H1 (cell line): ENCODE results near the gene CD200. TPM values are rescaled to one million over a fixed set of nuclear protein-coding genes. Genes with fewer than 3 reads are reported as not detected.
A peak's percentile ranks its signal among the peaks of the same experiment; 100 is the strongest.

ENCODE experiments used
- CTCF ChIA-PET: fragments of 300-600 bp; sonication (Branson Sonifier 250); formaldehyde crosslinking; loops from one replicate; lab custom pipeline; 2021; ENCODE audit not compliant: partially characterized antibody; lab: Charles Lee
- POLR2A ChIA-PET: fragments of 300-600 bp; sonication (Branson Sonifier 250); formaldehyde crosslinking; loops from one replicate; lab custom pipeline; 2021; ENCODE audit warnings: inconsistent platforms; ENCODE audit not compliant: partially characterized antibody; lab: Charles Lee
- DNase-seq, 2 experiments: peaks; one replicate each; pipeline versions ENCODE4 v3.0.0 to v3.0.0-alpha.2; 2010 to 2022; ENCODE audit warnings: low spot score in 2 of 2, low read depth in 1 of 2, mixed read lengths in 1 of 2
- FAIRE-seq: peaks from 2 replicates; lab custom pipeline; 2011; peaks lifted over from hg19 to GRCh38; lab: Jason Lieb, UNC
- H2AFZ ChIP-seq: 2 replicates; pipeline ENCODE4 v1.8.1; 2012; ENCODE audit warnings: low read length, inconsistent platforms
- H2AK5ac ChIP-seq: 2 replicates; pipeline ENCODE4 v1.6.1; 2013; ENCODE audit warnings: low read depth, low read length
- H2BK120ac ChIP-seq: replicated peaks from 2 replicates; pipeline ENCODE3; 2013; ENCODE audit warnings: low read depth, low read length, inconsistent platforms
- H2BK12ac ChIP-seq: 2 replicates; pipeline ENCODE4 v1.6.1; 2013; ENCODE audit warnings: low read depth, low read length
- H2BK15ac ChIP-seq: 2 replicates; pipeline ENCODE4 v1.6.1; 2013; ENCODE audit warnings: low read length
- H2BK20ac ChIP-seq: 2 replicates; pipeline ENCODE4 v1.6.1; 2013; ENCODE audit warnings: low read length
- H2BK5ac ChIP-seq: 2 replicates; pipeline ENCODE4 v1.6.1; 2013; ENCODE audit warnings: low read depth, low read length
- H3K14ac ChIP-seq: 2 replicates; pipeline ENCODE4 v1.6.1; 2013; ENCODE audit warnings: inconsistent platforms; ENCODE audit not compliant: insufficient read length
- H3K18ac ChIP-seq: 2 replicates; pipeline ENCODE4 v1.6.1; 2013; ENCODE audit warnings: low read length; ENCODE audit errors: extremely low read depth
- H3K23ac ChIP-seq: 2 replicates; pipeline ENCODE4 v1.6.1; 2013; ENCODE audit warnings: inconsistent platforms; ENCODE audit not compliant: insufficient read length
- H3K23me2 ChIP-seq: 2 replicates; pipeline ENCODE4 v1.6.1; 2013; ENCODE audit warnings: low read depth, low read length
- H3K27ac ChIP-seq: 2 replicates; pipeline ENCODE4 v1.6.1; 2011; ENCODE audit warnings: low read depth, low read length, inconsistent platforms
- H3K27me3 ChIP-seq, 4 experiments: replicated peaks in 1 of 4; 1 replicate in 1 of 4; 2 replicates in 3 of 4; pipeline versions ENCODE4 v1.6.1 to v1.8.1; 2011 to 2013; ENCODE audit warnings: low read length in 3 of 4, mild to moderate bottlenecking in 3 of 4, inconsistent platforms in 2 of 4, mixed read lengths in 2 of 4, moderate library complexity in 1 of 4; ENCODE audit not compliant: control insufficient read depth in 3 of 4, insufficient read depth in 3 of 4; ENCODE audit errors: extremely low read depth in 1 of 4
- H3K36me3 ChIP-seq, 4 experiments: 2 replicates each; pipeline versions ENCODE4 v1.6.1 to v1.8.1; 2011 to 2013; ENCODE audit warnings: mild to moderate bottlenecking in 4 of 4, low read length in 3 of 4, moderate library complexity in 2 of 4, control low read depth in 1 of 4, inconsistent platforms in 1 of 4; ENCODE audit not compliant: insufficient read depth in 4 of 4, control insufficient read depth in 2 of 4
- H3K4ac ChIP-seq: replicated peaks from 2 replicates; pipeline ENCODE3; 2013; ENCODE audit warnings: low read length, low read depth, mixed read lengths, inconsistent platforms; ENCODE audit not compliant: insufficient read length
- H3K4me1 ChIP-seq, 4 experiments: replicated peaks in 1 of 4; 1 replicate in 1 of 4; 2 replicates in 3 of 4; pipeline versions ENCODE4 v1.6.1 to v1.8.1; 2011 to 2013; ENCODE audit warnings: low read length in 3 of 4, inconsistent platforms in 2 of 4, mixed read lengths in 1 of 4; ENCODE audit not compliant: insufficient read depth in 4 of 4, control insufficient read depth in 3 of 4
- H3K4me2 ChIP-seq, 2 experiments: 2 replicates each; pipeline versions ENCODE4 v1.6.1 to v1.8.1; 2011 to 2013; ENCODE audit warnings: low read depth in 2 of 2, low read length in 2 of 2, control low read depth in 1 of 2, inconsistent platforms in 1 of 2, mild to moderate bottlenecking in 1 of 2; ENCODE audit not compliant: insufficient read depth in 1 of 2
- H3K4me3 ChIP-seq, 4 experiments: fragments of 200-600, 300-600 bp in 1 of 4; sonication (generic), shearing (Covaris generic), sonication (Bioruptor Twin) in 1 of 4; 2 replicates each; pipeline versions ENCODE4 v1.5.1 to v1.8.1; 2011 to 2016; ENCODE audit warnings: low read length in 4 of 4, low read depth in 3 of 4, control low read depth in 2 of 4, inconsistent platforms in 2 of 4, mild to moderate bottlenecking in 2 of 4, mixed read lengths in 1 of 4, moderate library complexity in 1 of 4; ENCODE audit not compliant: insufficient read depth in 2 of 4; ENCODE audit errors: extremely low read depth in 1 of 4
- H3K56ac ChIP-seq: replicated peaks from 2 replicates; pipeline ENCODE3; 2013; ENCODE audit warnings: low read depth, mild to moderate bottlenecking, mixed read lengths, low read length, inconsistent platforms; ENCODE audit not compliant: insufficient read length
- H3K79me1 ChIP-seq: 2 replicates; pipeline ENCODE4 v1.6.1; 2013; ENCODE audit warnings: low read depth, low read length, control low read depth
- H3K79me2 ChIP-seq, 2 experiments: 2 replicates each; pipeline versions ENCODE4 v1.6.1 to v1.8.1; 2012 to 2013; ENCODE audit warnings: low read length in 2 of 2, mild to moderate bottlenecking in 2 of 2, inconsistent platforms in 1 of 2; ENCODE audit not compliant: insufficient read depth in 2 of 2, control insufficient read depth in 1 of 2
- H3K9ac ChIP-seq, 4 experiments: replicated peaks in 1 of 4; 1 replicate in 1 of 4; 2 replicates in 3 of 4; pipeline versions ENCODE4 v1.6.1 to v1.8.1; 2011 to 2013; ENCODE audit warnings: low read depth in 3 of 4, low read length in 3 of 4, control low read depth in 2 of 4, mild to moderate bottlenecking in 2 of 4, moderate library complexity in 2 of 4, inconsistent platforms in 1 of 4; ENCODE audit errors: extremely low read depth in 1 of 4
- H3K9me3 ChIP-seq, 2 experiments: 2 replicates each; pipeline versions ENCODE4 v1.6.1 to v1.8.1; 2012 to 2013; ENCODE audit warnings: mild to moderate bottlenecking in 2 of 2, moderate library complexity in 2 of 2, control low read depth in 1 of 2, inconsistent platforms in 1 of 2, low read depth in 1 of 2, low read length in 1 of 2, mixed read lengths in 1 of 2; ENCODE audit not compliant: insufficient read depth in 2 of 2
- H4K20me1 ChIP-seq, 2 experiments: replicated peaks in 1 of 2; 2 replicates each; pipeline versions ENCODE3 to v1.8.1; 2011 to 2013; ENCODE audit warnings: inconsistent platforms in 2 of 2, low read length in 2 of 2, mild to moderate bottlenecking in 1 of 2; ENCODE audit not compliant: insufficient read depth in 2 of 2, control insufficient read depth in 1 of 2
- H4K5ac ChIP-seq: 2 replicates; pipeline ENCODE4 v1.6.1; 2013; ENCODE audit warnings: low read length, low read depth, mixed read lengths, inconsistent platforms; ENCODE audit not compliant: insufficient read length
- H4K8ac ChIP-seq: 2 replicates; pipeline ENCODE4 v1.8.0; 2013; ENCODE audit warnings: mild to moderate bottlenecking, moderate library complexity, low read length, inconsistent platforms; ENCODE audit not compliant: insufficient read depth; ENCODE audit errors: extremely low read depth
- H4K91ac ChIP-seq: replicated peaks from 2 replicates; pipeline ENCODE3; 2013; ENCODE audit warnings: low read length, mixed read lengths, inconsistent platforms; ENCODE audit not compliant: insufficient read length
- ASH2L ChIP-seq: fragments of 200-600, 300-600 bp; sonication (generic); IDR thresholded peaks from one replicate; pipeline ENCODE4 v1.7.1; 2017; ENCODE audit warnings: low read length
- CEBPB ChIP-seq: IDR thresholded peaks from 2 replicates; pipeline ENCODE4 v1.6.1; 2012; ENCODE audit warnings: low read depth, low read length
- EP300 ChIP-seq, 2 experiments: IDR thresholded peaks; 1 replicate in 1 of 2; 2 replicates in 1 of 2; pipeline ENCODE4 v1.6.1; 2011 to 2012; ENCODE audit warnings: low read depth in 2 of 2, low read length in 2 of 2, mild to moderate bottlenecking in 2 of 2, borderline replicate concordance in 1 of 2, inconsistent platforms in 1 of 2, moderate library complexity in 1 of 2
- JUN ChIP-seq: IDR thresholded peaks from 2 replicates; pipeline ENCODE4 v1.6.1; 2011; ENCODE audit warnings: low read depth, mild to moderate bottlenecking, improper control_type of control experiment, low read length
- KDM5A ChIP-seq: fragments of 200-600 bp; IDR thresholded peaks from 2 replicates; pipeline ENCODE4 v1.7.1; 2012; ENCODE audit warnings: mild to moderate bottlenecking, low read length, inconsistent platforms, mixed read lengths
- POLR2AphosphoS5 ChIP-seq: IDR thresholded peaks from 2 replicates; pipeline ENCODE4 v1.6.1; 2011; ENCODE audit warnings: low read depth, low read length
- RXRA ChIP-seq: IDR thresholded peaks from 2 replicates; pipeline ENCODE4 v1.6.1; 2011; ENCODE audit warnings: low read depth, mild to moderate bottlenecking, low read length, moderate library complexity; ENCODE audit not compliant: insufficient read depth
- WGBS, 2 experiments: shearing (Covaris generic) in 1 of 2; methylation state at CpG; one replicate each; pipeline versions ENCODE4 v1.1.6 to v1.1.7; 2013 to 2015; ENCODE audit warnings: low lambda C conversion rate in 2 of 2, mixed read lengths in 2 of 2, inconsistent platforms in 1 of 2, low coverage in 1 of 2, missing lambda C conversion rate in 1 of 2; ENCODE audit not compliant: insufficient replicate concordance in 2 of 2, insufficient coverage in 1 of 2, insufficient read length in 1 of 2; ENCODE audit errors: extremely low coverage in 1 of 2, missing lambda C conversion rate in 1 of 2; 5-methylcytosine and 5-hydroxymethylcytosine counted together
- polyA plus RNA-seq, 7 experiments: library from polyadenylated mRNA; depleted of rRNA in 3 of 7; stranded (reverse) in 5 of 7; unstranded in 2 of 7; fragments of >200 nt in 5 of 7; fragments of 200-250 nt in 2 of 7; gene quantifications; 1 replicate in 5 of 7; 2 replicates in 1 of 7; 4 replicates in 1 of 7; pipeline versions ENCODE4 v1.2.1 to v1.2.3, GENCODE V29; 2011 to 2013; ENCODE audit warnings: missing spikeins in 2 of 7, mixed read lengths in 2 of 7
- total RNA-seq: library from RNA; stranded (reverse); fragmentation: NEBNext Ultra II Directional; extraction: Animal tissue kit (Norgen Biotek cat#: 25700); gene quantifications from 2 replicates; pipeline ENCODE4 v1.2.1, GENCODE V29; 2021

Gene CD200
- total and polyA plus RNA-seq, 2 of the 8 experiments (the other 6 are each of a cell fraction or from before 2014, with no cell fraction given), result 45.8 to 50.2 TPM

- Histone ChIP-seq H2BK120ac (peak overlapping the region; percentile 34), H4K5ac (peak overlapping the region; percentile 21), H3K4me2 (peak overlapping the region in 1 of 2 experiments; percentile 15; a peak in 1 of 4 replicates), H3K23me2 (0 out of 2 replicates have a peak, but pooled peaks cover 2% of the 10 kb centered on the region), H4K91ac (peak overlapping the region; percentile 25), H3K4ac (peak overlapping the region; percentile 70), H2AK5ac (peak overlapping the region; percentile 85; the same call in 1 of the 2 replicates), H2AFZ (no peak overlapping the region), H4K20me1 (no peaks in the 10 kb centered on the region)
- TF ChIP-seq RXRA, result no peak
- peak; percentile 73 for TF ChIP-seq POLR2AphosphoS5
- no peak for TF ChIP-seq JUN
- TF ChIP-seq CEBPB, result no peak
- no peak for TF ChIP-seq KDM5A
- no peak for TF ChIP-seq ASH2L
- TF ChIP-seq EP300 (IDR thresholded peaks at IDR 0.05; ENCODE audit: borderline replicate concordance in 1 of 2, low read depth in 2 of 2, low read length in 2 of 2), result no peak
- TF ChIP-seq, all 59 proteins: peak for 1
- Histone ChIP-seq H3K36me3 (peaks cover 7 to 37% (median 20%) of the 10 kb centered on the region in 4 experiments; a peak in 7 of 8 replicates), H3K18ac (peak overlapping the region; percentile 80; the same call in 1 of the 2 replicates), H2BK15ac (peak overlapping the region; percentile 97; the same call in 1 of the 2 replicates), H3K27me3 (no peaks in the 10 kb centered on the region), H3K4me3 (no peak overlapping the region), H3K79me1 (no peaks in the 10 kb centered on the region; the same call in 1 of the 2 replicates), H3K4me1 (peaks cover 2 to 23% (median 14%) of the 10 kb centered on the region in 4 experiments), H3K9ac (no peak overlapping the region), H3K23ac (no peak overlapping the region), H3K9me3 (no peaks in the 10 kb centered on the region), H2BK20ac (peak overlapping the region; percentile 49; the same call in 1 of the 2 replicates), H4K8ac (no peak overlapping the region), H3K27ac (no peak overlapping the region), H2BK12ac (peak overlapping the region; percentile 86; the same call in 1 of the 2 replicates), H3K14ac (no peak overlapping the region), H2BK5ac (peak overlapping the region; percentile 69), H3K79me2 (peaks cover 0 to 2% of the 10 kb centered on the region in 2 experiments; a peak in 1 of 4 replicates), H3K56ac (no peak overlapping the region)
- POLR2A ChIA-PET, result interaction anchor here (1.1 to 4.9 kb wide), 2 partner anchors 24 to 25 kb away, joined by 3 to 17 read pairs; partner anchors contain the start of gene CD200
- DNase-seq (no peak), FAIRE-seq (no peak)
- WGBS, 2 experiments, result 93% methylated on average over 12 of the region's 12 CpGs; no CpG with 5 or more reads in 1 of the 2 experiments
- CTCF ChIA-PET, result interaction anchor here (1.0 kb wide), 1 partner anchor 247 kb away, joined by 3 read pairs; no protein-coding TSS in a partner anchor
These were observed 25.2 kb downstream of the CD200 start for GRCh38 chr3:112357930-112358780.
